Smooth muscle cell (in vitro differentiated cells): ENCODE measurements around the gene GALNTL6. TPM values are rescaled to one million over a fixed set of nuclear protein-coding genes. Genes with fewer than 3 reads are reported as not detected.
A peak's percentile ranks its signal among the peaks of the same experiment; 100 is the strongest.
"Not testable (repeated sequence)": the region's sequence is repeated elsewhere in the genome, so short reads cannot be mapped to it uniquely, and the experiment has no call there.

Experiments
- DNase-seq: peaks from one replicate; lab custom pipeline; 2025; ENCODE audit not compliant: unreplicated experiment; lab: John Stamatoyannopoulos, UW
- H2AFZ ChIP-seq: fragments of 200-600 bp; sonication (generic); 2 replicates; pipeline ENCODE4 v1.6.0; 2016; ENCODE audit warnings: antibody characterized with exemption, low read depth, mild to moderate bottlenecking
- H3F3A ChIP-seq: fragments of 200-600 bp; sonication (generic); 2 replicates; pipeline ENCODE4 v1.6.0; 2017; ENCODE audit warnings: antibody characterized with exemption, low read depth
- H3K27ac ChIP-seq: fragments of 200-600 bp; sonication (generic); 2 replicates; pipeline ENCODE4 v1.5.1; 2016; ENCODE audit warnings: low read depth, mild to moderate bottlenecking
- H3K27me3 ChIP-seq: fragments of 200-600 bp; sonication (generic); 2 replicates; pipeline ENCODE4 v1.6.1; 2016; ENCODE audit warnings: low read depth, mild to moderate bottlenecking
- H3K36me3 ChIP-seq: fragments of 200-600 bp; sonication (generic); 2 replicates; pipeline ENCODE4 v1.5.1; 2016; ENCODE audit warnings: low read depth
- H3K4me1 ChIP-seq: fragments of 200-600 bp; sonication (generic); 2 replicates; pipeline ENCODE4 v1.5.1; 2016; ENCODE audit warnings: low read depth
- H3K4me2 ChIP-seq: fragments of 200-600 bp; sonication (generic); 2 replicates; pipeline ENCODE4 v1.6.0; 2016; ENCODE audit warnings: mild to moderate bottlenecking
- H3K4me3 ChIP-seq: fragments of 200-600 bp; sonication (generic); 2 replicates; pipeline ENCODE4 v1.5.1; 2016; ENCODE audit warnings: mild to moderate bottlenecking
- H3K79me2 ChIP-seq: fragments of 200-600 bp; sonication (generic); 2 replicates; pipeline ENCODE4 v1.6.0; 2016; ENCODE audit warnings: low read depth, mild to moderate bottlenecking
- H3K9ac ChIP-seq: fragments of 200-600 bp; sonication (generic); 2 replicates; pipeline ENCODE4 v1.6.0; 2016; ENCODE audit warnings: low read depth
- H3K9me3 ChIP-seq: fragments of 200-600 bp; sonication (generic); replicated peaks from 2 replicates; pipeline ENCODE4 v1.5.1; 2016; ENCODE audit warnings: low read depth
- H4K20me1 ChIP-seq: fragments of 200-600 bp; sonication (generic); 2 replicates; pipeline ENCODE4 v1.6.0; 2016; ENCODE audit warnings: low read depth
- WGBS: methylation state at CpG from one replicate; pipeline ENCODE4 v1.1.7; 2016; ENCODE audit warnings: low lambda C conversion rate; 5-methylcytosine and 5-hydroxymethylcytosine counted together
- polyA plus RNA-seq: library from polyadenylated mRNA; unstranded; fragments of >200 nt; fragmentation: Nextera tagmentation; extraction: Ambion mirVana; gene quantifications from 2 replicates; pipeline ENCODE4 v1.2.1, GENCODE V29; 2016
- total RNA-seq: library from RNA; depleted of rRNA; stranded (reverse); fragments of >200 nt; gene quantifications from 2 replicates; pipeline ENCODE4 v1.2.3, GENCODE V29; 2014
- TF ChIP-seq, protein P1 (sequence below): fragments of 200-600 bp; sonication (generic); IDR thresholded peaks from 2 replicates; pipeline ENCODE4 v1.5.1; 2017; ENCODE audit warnings: borderline replicate concordance, mild to moderate bottlenecking, antibody characterized with exemption; ENCODE audit not compliant: insufficient read depth, poor library complexity, severe bottlenecking

The GALNTL6 gene
- total and polyA plus RNA-seq, 2 experiments from 2014 or later, result 0.18 to 1.3 TPM

DNA sequence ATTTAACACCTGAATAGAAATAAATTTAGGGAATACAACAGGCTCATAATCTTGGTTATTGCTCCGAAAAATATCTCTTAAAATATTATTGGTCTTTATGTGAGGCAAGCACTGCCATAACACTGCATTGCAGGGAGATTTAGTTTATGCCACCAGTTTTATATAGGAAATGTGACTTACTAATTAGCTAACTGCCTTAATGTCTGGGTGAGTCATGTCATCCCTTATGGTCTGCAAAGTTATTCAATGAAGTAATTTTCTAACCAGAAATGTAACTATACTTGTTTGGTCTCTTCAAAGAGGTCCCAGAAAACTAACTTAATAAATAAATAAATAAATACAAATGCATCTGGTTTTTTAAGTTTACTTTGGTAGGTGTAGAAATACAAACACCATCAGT, 597.2 kb downstream of the GALNTL6 start:
- Histone ChIP-seq H3K79me2 (no peaks in the 10 kb centered on the region), H3K4me2 (peak overlapping the region; percentile 51), H3F3A (no peaks in the 10 kb centered on the region), H3K4me1 (peaks cover 3% of the 10 kb centered on the region), H3K9ac (no peak overlapping the region), H3K4me3 (no peak overlapping the region), H3K9me3 (no peaks in the 10 kb centered on the region), H4K20me1 (no peaks in the 10 kb centered on the region), H3K27ac (peak overlapping the region; percentile 65), H3K27me3 (no peaks in the 10 kb centered on the region), H3K36me3 (no peaks in the 10 kb centered on the region), H2AFZ (no peak overlapping the region)
- TF ChIP-seq, protein P1, sequence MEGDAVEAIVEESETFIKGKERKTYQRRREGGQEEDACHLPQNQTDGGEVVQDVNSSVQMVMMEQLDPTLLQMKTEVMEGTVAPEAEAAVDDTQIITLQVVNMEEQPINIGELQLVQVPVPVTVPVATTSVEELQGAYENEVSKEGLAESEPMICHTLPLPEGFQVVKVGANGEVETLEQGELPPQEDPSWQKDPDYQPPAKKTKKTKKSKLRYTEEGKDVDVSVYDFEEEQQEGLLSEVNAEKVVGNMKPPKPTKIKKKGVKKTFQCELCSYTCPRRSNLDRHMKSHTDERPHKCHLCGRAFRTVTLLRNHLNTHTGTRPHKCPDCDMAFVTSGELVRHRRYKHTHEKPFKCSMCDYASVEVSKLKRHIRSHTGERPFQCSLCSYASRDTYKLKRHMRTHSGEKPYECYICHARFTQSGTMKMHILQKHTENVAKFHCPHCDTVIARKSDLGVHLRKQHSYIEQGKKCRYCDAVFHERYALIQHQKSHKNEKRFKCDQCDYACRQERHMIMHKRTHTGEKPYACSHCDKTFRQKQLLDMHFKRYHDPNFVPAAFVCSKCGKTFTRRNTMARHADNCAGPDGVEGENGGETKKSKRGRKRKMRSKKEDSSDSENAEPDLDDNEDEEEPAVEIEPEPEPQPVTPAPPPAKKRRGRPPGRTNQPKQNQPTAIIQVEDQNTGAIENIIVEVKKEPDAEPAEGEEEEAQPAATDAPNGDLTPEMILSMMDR, result no peak
- no peak for DNase-seq
- 80% methylated on average over 1 of the region's 1 CpG for WGBS

- no peak overlapping the region for H2AFZ ChIP-seq
- H4K20me1 ChIP-seq, result no peaks in the 10 kb centered on the region
- H3K27ac ChIP-seq, result peak overlapping the region; percentile 65
- no peak overlapping the region for H3K9ac ChIP-seq
- H3K4me3 ChIP-seq, result no peak overlapping the region
- H3F3A ChIP-seq, result no peaks in the 10 kb centered on the region
- no peaks in the 10 kb centered on the region for H3K27me3 ChIP-seq
- no peaks in the 10 kb centered on the region for H3K9me3 ChIP-seq
- H3K4me2 ChIP-seq, result peak overlapping the region; percentile 51
- no peak for DNase-seq
- 74% methylated on average over 2 of the region's 2 CpGs for WGBS
- H3K4me1 ChIP-seq, result peaks cover 3% of the 10 kb centered on the region
- no peaks in the 10 kb centered on the region for H3K79me2 ChIP-seq
- H3K36me3 ChIP-seq, result no peaks in the 10 kb centered on the region
- TF ChIP-seq, protein P1, result no peak
Measured at GRCh38 chr4:172411149-172411548, 597.9 kb downstream of the GALNTL6 start.

DNA sequence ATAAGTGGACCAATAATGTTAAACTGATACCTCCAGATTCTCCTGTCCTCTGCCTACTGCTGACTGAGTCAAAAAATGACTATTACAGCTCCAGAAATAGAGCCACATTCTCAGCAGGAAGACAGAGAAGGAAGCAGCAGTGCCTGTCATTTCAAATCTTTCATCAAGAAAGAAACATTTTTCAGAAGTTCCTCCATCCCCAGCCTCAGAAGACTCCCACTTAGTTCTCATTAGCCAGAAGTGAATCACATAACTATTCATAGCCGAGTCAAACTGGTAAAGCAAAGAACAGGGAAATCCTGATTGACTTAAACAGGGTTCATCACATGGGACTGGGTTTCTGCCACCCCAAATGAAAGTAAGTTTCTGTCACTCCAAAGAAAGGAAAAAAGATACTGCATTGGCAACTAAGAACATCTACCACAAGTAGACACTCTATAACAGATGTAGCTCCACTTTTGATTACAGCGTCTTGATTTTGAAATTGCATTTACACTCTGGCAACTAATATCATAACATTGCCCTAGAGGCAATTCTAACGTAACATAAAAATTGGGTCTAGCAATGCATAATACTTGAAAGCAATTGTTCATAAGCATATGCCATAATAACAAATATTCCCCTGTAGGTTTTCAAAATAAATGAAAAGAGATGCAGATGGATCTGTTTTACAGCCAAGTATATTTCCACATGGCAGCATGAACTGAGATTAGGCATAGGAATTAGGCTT, 599.8 kb downstream of the GALNTL6 start:
- 74% methylated on average over 3 of the region's 3 CpGs for WGBS
- no peaks in the 10 kb centered on the region for H3K36me3 ChIP-seq
- no peaks in the 10 kb centered on the region for H3K9me3 ChIP-seq

GRCh38 chr4:172428979-172429378, 615.8 kb downstream of the GALNTL6 start:
- 97% methylated on average over 12 of the region's 12 CpGs for WGBS
- H3K4me1 ChIP-seq, result not testable (repeated sequence)

More for the DNA sequence above, 599.8 kb downstream of the GALNTL6 start:
- Histone ChIP-seq H3K79me2 (no peaks in the 10 kb centered on the region), H2AFZ (no peak overlapping the region), H3K4me2 (no peak overlapping the region), H3K4me3 (no peak overlapping the region), H3K9ac (no peak overlapping the region), H3F3A (no peaks in the 10 kb centered on the region), H3K4me1 (peaks cover 3% of the 10 kb centered on the region), H3K27me3 (no peaks in the 10 kb centered on the region), H4K20me1 (no peaks in the 10 kb centered on the region), H3K27ac (no peak overlapping the region)
- TF ChIP-seq, protein P1, result no peak
- DNase-seq, result no peak

More at GRCh38 chr4:172428979-172429378, 615.8 kb downstream of the GALNTL6 start:
- not testable (repeated sequence) for H2AFZ ChIP-seq, H3K36me3 ChIP-seq, H3K79me2 ChIP-seq, H4K20me1 ChIP-seq, H3K4me3 ChIP-seq, H3K4me2 ChIP-seq, H3K27ac ChIP-seq, H3F3A ChIP-seq, H3K9ac ChIP-seq, DNase-seq, H3K27me3 ChIP-seq, H3K9me3 ChIP-seq
